Bone marrow (tissue), 2 donors: ENCODE measurements around the gene TMEM236.
A peak's percentile ranks its signal among the peaks of the same experiment; 100 is the strongest.
"Not testable (repeated sequence)": the region's sequence is repeated elsewhere in the genome, so short reads cannot be mapped to it uniquely, and the experiment has no call there.

Source experiments
- DNase-seq, 2 donors: peaks; one replicate each; lab custom pipeline; 2025; lab: John Stamatoyannopoulos, UW

TMEM236 gene, protein sequence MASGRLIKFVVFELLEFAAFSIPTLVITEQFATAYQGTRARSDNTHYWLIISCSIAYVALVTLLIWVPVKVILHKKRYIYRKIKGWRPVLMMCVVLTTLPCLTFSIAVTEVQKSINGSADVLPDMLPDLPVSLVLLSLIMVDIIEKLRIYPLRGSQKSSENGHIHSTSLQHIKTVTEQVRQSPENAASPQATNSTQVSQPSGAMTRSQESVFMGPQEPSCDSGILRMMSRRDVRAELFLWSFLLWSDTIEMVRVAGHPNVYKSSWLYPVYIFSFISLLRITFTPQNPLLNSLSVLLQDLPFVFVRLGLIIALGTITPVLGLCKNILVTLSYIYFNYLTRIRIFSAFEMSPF

DNA sequence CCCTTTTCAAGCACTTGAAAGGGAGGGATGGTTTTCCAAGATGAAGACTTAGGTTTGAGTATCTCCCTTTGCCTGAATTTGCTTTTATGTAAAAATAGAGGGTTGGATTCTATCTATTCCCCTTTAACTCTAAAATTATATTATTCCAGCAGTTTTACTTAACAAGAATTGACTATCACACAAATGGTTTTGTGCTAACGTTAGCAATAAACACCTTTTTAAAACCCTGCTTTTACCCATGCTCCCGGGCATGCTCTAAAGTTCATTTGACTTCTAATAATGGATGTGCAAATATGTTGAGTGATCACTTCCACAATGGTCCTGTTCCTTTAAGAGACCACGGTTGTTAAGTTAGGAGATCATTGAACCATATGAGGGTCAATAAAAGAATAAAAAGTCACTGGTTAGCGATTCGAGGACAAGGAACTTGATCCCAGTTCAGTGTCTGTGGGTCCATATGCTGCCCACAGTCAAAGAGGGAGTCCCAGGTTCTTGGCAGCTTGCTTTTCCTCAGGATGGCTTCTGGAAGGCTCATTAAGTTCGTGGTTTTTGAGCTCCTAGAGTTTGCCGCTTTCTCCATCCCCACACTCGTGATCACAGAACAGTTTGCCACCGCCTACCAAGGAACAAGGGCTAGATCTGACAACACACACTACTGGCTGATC, at the start of gene TMEM236:
Gene TMEM236, plus strand, starts transcription at position 421 of the 665 bp plus-strand sequence. Its CDS starts 95 bp downstream, at position 516.
- no peak for DNase-seq

DNA sequence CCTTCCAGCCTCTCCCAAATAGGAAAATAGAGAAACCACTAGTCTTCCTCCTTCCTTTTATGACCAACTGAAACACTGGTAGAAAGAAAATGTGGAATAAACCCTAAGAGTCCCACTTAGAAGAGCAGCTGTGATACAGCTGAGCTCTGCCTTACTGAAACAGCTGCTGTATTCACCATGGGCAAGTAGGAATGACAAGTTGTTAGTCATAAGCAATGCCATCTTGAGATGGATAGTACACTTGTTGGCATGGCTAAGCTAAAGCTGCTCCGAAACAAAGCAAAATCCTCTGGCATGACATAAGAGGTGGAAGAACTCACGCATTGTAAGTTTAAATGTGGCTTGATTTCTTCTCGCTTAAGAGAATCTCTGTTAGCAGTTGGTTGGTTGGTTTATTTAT, 48.3 kb upstream of the TMEM236 start:
- DNase-seq = no peak

DNA sequence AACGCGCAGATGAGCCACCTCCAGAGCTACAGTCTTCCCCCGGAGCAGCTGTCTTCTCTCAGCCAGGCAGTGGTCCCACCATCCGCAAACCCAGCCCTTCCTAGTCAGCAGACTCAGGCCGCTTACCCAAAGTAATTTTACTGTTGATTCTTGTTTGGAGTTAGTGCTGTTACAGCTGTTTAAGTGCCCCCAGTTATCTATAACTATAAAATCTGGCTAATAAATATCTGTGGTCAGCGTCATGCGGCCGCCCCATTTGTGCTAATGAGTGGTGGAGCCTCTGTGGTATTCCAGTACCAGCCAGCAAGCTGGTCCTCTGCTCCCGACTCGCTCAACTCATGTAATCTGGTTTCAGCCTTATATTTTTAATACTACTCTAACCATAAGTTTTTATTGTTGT, 43.2 kb upstream of the TMEM236 start:
- no peak for DNase-seq

DNA sequence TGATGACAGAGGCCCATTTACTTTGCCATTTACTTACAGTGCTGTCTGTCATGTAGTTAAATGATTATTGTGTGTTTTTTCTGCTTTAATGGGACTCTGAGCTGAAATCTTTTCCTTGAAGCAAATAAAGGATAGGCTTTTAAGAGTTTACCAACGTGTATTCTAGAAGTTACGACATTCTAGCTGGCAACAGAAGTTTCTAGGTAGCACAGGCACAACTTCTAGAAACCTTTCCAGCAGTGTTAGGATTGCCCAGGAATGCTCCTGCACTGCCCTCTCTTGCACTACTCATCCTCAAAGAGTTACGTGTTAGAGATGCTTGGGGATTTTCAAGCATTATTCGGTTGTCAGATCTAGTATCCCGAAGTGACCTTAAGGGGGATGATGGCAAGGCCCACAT, 42.5 kb upstream of the TMEM236 start:
- DNase-seq = no peak

DNA sequence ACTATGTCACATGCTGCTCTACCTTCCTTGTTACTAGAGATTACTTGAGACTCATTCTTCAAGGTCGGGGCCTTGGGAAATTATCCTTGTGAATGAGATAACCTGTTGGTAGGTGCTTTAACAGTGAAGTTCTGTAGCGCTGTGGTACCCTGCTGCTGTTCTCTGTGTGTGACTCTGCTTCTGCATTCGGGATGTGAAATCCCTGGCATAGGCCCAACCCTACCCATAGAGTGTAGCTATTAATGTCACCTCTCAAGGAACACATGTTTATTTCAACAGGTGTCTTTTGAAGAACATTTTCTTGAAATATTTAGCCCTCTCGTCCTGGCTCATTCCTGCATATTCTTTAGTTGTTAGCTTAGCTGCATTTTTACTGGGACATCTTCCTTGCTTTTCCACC, 41.8 kb upstream of the TMEM236 start:
- DNase-seq = no peak

DNA sequence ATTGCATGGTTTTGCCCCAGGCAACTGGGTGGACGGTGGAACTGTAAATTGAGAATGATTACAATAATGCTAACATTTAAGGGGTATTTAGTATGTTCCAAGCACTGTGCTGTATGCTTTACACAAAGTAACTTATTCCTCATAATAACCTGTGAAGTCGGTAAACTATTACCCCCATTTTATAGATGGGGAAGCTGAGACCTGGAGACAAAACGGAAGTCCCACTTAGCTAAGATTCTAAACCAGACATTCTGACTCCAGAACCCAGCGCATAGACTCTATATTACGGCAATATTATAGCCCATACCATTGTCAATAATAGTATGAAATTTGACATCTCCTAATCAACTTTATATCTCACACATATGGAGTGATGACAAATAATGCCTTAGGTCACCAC, 39.9 kb upstream of the TMEM236 start:
- DNase-seq = no peak

DNA sequence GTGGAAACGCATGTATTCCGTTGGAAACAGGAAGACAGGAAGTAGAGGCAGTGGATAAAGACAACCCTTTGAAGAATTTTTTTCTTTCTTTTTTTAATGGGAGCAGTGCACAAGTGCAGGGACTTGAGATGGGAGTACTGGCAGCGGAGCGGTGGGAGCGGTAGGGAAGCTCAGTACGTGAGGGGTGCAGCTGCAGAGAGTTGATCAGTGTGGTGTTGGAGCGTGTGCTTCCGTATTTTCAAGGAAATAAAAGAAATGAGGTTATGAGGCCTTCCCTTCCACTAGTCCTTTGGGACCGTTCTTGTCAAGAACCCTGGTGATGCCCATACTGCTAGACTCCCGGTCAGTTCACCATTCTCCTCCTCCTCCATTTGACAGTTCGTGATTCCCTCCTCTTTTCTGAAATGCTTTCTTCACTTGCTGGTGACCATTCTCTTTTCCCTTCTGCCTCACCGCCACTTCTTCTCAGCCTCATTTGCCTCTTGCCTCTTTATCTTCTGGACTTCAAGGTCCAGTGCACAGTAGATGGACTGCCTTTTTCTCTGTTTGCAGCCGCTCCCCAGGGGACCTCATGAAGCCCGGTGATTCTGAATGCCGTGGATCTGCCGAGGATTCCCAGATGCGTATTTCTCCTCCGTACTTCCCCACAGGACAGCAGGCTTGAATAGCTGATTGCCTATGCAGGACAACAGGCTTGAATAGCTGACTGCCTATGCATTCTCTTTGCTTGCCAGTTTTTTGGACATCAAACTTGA, 39.1 kb upstream of the TMEM236 start:
- no peak for DNase-seq

DNA sequence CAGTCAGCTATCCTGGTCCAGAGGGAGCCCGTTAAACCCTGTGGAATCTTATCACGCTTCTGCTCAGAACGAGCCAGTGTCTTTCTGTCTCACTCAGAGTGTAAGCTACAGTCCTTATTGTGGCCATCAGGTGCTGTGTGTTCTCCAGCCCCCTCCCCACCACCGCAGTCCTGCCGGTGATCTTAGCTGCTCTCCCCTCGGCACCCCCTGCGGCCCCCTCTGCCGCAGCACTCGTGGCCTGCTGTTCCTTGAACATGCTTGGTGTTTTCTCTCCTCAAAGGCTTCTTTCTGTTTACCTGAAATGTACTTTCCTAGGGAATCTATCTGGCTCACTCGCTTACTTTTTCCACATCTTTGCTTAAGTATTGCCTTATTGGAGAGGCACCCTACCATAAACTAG, 38.2 kb upstream of the TMEM236 start:
- DNase-seq = no peak

DNA sequence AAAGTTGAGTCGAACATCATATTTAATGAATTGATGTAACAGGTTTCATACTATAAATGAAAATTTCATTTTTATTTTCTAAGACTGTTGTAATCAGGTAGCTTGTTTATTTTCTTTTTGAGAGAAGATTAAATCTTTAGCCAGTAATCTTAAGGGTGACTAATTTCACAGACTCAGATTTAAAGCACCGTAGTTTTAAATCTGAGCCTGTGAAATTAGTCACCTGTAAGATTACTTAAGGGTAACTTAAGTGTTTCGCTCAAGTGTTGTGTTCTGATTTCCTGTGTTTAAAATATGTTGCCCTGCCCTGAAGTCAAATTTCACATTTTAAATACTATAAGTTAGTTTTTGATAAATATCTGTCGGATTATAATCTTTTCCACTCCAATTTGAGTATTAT, 35.8 kb upstream of the TMEM236 start:
- no peak for DNase-seq

DNA sequence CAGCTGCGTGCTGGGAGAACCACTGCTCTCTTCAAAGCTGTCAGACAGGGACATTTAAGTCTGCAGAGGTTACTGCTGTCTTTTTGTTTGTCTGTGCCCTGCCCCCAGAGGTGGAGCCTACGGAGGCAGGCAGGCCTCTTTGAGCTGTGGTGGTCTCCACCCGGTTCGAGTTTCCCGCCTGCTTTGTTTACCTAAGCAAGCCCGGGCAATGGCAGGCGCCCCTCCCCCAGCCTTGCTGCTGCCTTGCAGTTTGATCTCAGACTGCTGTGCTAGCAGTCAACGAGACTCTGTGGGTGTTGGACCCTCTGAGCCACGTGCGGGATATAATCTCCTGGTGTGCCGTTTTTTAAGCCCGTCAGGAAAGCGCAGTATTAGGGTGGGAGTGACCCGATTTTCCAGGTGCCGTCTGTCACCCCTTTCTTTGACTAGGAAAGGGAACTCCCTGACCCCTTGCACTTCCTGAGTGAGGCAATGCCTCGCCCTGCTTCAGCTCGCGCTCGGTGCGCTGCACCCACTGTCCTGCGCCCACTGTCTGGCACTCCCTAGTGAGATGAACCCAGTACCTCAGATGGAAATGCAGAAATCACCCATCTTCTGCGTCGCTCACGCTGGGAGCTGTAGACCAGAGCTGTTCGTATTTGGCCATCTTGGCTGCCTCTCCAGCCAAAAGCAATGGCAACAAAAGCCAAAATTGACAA, 29.5 kb upstream of the TMEM236 start:
- DNase-seq = not testable (repeated sequence)

DNA sequence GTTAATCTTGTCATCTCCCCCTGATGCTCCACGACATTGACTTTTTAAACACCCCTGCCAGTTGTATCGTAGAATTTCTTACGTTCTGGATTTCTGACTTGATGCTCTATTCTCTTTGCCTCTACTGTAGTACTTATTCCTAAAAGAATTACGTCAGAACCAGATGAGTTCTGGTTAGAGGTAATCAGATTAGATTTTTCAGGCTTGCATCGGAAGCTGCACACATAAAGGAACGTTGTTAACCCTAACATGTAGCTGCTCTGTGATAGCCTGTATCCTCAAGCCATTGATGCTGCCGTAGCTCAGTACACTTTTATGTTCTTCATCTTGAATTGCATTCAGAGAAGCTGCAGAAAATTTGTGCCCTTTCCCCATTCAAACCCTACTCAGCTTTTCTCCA, 26.3 kb upstream of the TMEM236 start:
- DNase-seq = no peak

DNA sequence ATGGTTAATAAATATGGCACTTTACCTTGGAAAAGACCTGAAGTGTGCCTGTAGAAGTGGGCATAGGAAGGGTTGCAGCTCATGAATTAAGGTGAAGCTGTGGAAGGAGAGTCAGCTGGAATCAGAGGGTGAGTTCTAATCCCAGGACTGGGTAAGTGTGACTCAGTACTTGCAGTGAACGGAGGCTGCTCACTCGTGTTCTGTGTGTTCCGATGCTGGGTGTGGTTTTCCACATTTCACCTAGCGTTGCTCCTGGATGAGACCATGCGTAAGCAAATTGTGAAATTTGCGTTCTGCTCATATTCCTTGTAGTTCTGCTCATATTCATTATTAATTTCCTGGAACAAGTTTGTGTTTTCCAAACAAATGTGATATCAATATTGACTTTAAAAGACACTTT, 22.4 kb upstream of the TMEM236 start:
- no peak for DNase-seq

DNA sequence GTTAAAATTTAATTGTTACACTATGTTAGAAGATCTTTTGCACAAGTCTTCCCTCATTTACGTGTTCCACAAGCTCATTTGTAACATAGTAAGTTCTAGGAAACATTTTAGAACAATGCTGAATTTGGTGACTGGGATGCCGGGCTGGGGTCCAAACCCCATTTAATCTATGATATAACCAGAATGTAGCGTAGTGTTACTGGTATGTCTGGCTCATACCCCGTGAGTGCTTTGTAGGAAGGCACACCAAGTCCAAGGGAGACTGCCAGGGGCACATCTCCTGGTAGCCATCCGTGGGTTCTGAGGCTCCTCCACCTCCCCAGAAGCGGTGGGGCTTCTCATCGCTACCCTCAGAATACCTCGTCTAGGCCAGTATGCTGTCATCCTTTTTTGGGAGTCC, 21.3 kb upstream of the TMEM236 start:
- no peak for DNase-seq

DNA sequence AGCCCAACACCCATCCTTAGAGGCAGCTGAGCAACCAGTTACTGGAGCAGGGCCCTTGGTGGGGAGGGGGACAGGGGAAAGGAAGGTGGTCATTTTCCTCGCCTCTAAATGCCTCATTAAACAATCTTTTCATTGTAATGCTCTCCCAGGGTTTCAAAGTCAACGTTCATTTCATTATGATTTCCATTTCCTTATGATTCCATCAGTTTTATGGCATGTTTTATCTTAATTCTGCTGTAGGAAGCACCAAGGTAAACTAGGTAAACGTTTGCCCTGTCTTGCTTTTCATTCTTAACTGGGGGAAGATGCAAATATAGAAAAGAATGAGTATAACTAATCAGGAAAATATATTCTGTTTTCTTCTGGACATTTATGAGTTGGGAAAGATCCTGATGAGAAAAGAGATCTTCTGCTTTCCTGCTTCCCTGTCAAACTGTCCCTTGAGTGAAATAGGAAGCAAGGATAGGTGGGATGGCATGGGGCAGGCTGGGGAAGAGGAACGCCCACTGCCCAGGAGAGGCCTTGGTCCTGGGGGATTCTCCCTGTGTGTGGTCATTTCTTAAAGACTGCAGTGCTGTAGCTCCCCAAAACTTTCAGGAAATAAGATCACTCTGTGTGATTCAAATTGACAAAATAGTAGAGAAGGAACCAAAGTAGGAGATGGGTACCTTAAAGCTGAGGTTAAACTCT, 20.5 kb upstream of the TMEM236 start:
- DNase-seq = no peak

DNA sequence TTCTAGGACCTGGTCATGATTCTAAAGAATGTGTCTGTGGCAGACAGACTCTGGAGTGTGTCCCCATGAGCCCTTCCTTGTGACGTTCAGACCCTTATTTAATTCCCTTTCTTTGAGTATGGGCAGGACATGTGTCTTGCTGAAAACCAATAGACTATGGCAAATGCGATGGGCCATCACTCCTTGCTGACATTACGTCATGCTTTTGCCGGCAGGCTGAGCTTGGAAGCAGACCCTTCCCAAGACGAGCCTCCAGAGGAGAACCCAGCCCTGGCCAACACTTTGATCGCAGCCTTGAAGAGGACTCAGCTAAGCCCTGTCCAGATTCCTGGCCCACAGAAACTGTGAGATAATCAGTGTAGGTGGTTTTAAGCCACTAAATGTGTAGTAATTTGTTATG, 18.4 kb upstream of the TMEM236 start:
- no peak for DNase-seq

DNA sequence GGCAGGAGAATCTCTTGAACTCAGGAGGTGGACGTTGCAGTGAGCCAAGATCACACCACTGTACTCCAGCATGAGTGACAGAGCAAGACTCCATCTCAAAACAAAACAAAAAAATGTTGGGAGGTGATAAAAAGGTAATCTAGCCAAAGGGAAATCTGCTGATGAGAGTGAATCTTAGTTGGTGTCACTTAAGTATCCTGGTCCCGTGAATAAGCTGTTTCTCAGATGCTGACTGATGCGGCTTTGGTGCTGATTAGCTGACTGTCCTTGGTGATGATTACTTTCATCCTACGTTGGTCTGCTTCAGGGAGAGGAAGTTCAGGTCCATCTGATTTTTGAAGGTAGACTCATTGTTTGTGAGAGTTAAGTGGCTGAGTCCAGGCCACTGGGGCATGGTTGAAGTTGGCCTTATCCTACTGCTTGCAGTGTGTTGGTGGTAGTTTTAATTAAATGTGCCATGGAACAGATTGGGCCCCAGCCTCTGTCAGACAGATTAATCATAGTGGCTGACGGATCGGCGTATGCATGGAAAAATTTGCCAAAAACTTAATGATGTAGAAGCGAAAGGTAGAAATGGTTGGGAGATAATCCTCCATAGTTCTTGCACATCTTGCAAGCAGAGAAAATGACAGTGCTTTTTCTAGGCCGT, 17.4 kb upstream of the TMEM236 start:
- DNase-seq = no peak

DNA sequence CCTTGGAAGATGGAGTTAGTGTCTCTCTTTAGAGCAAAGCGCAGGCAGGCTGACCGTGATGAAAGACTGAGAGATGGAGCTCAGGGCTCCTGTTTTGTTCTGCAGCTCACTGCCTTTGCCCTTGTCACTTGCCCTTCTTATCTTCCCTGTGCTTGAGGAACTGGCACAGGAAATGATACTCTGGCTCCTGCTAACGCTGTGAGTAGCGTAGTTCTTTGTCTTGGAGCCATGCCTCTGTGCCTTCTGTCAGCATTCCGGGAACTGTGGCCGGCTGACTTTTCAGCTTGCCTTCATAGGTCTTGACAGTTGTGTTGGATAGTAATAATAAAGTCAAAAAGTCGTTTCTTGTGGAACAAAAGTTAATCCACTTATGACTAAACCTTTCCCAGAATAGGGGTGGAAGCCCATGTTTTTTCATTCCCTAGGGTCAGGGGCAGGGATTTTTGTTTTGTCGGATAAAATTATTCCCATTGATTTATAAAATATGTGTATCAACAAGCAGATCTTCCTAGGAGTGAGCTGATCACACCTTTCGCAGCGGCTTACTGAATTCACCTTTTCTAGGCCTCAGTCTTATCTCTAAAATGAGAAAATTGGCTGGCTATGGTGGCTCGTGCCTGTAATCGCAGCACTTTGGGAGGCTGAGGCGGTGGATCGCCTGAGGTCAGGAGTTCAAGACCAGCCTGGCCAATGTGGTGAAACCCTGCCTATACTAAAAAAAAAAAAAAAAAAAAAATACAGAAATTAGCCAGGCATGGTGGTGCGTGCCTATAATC, 16.6 kb upstream of the TMEM236 start:
- peak in 1 of 2 donors; percentile 28 for DNase-seq

DNA sequence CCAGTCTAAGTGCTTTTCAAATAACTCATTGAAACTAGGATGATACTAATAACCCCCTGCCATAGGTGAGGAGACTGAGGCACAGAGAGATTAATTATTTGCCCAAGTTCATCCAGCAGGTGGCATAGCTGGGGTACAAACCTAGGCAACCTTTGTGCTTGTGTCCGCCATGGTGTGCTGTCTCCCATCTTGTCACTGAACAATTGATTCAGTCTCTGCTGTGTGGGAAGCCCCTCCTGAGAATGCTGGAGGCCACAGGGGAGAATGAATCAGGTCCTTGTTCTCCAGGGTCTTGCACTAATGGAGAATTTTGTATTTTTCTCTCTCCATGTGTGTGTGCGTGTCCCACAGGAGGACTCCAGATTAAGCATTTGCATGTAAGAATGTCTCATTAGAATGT, 15.8 kb upstream of the TMEM236 start:
- no peak for DNase-seq

DNA sequence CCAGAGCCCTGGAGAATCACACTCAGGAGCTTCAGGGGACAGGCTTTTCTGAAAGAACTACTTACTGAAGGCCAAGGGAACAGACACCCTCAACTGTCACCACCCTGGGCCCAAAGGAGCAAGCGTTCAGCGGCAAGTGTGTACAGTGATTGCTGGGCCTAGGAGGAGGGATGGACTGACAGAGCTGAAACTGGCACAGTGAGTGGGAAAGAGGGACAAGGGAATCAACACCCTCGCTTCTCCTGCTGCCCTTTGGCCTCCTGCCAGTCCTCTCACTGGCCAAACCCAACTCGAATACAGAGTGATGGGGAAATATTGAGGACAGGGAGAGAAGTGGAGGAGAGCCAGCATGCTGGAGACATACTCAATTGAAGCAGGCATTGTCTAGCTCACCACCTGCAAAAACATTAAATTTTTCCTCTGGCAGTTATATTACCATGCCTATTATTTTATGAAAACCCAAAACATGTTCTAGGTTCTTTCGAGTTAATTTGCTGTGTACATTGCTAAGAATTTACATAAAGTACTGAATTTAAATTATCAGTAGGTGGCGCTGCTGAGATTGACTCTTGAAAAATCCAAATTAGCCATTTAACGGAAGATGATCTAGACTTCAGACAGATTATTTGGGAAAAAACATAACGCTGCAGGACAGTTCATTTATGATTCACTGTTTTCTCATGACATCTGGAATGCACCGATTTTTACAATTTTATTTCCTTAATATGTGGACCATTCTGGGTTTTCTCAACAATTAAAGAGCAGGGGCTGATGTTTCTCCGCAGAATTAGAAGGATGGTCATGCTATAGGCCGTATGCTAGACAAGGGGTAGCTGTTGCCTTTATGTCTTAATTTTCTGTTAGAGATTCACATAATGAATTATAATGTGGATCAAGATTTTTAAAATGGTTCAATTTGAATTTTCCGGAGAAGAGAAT, 14.7 kb upstream of the TMEM236 start:
- DNase-seq = peak in 1 of 2 donors; percentile 40
